HUES6 (cell line): ENCODE results near the gene SYTL3.
"Not testable (repeated sequence)": the region's sequence is repeated elsewhere in the genome, so short reads cannot be mapped to it uniquely, and the experiment has no call there.

Experiments
- H3K27ac ChIP-seq: 2 replicates; pipeline ENCODE4 v1.7.0; 2013; ENCODE audit warnings: low read depth, mild to moderate bottlenecking, low read length, inconsistent platforms
- H3K27me3 ChIP-seq: 2 replicates; pipeline ENCODE4 v1.6.1; 2013; ENCODE audit warnings: low read length; ENCODE audit not compliant: control insufficient read depth, insufficient read depth
- H3K36me3 ChIP-seq: 2 replicates; pipeline ENCODE4 v1.6.1; 2013; ENCODE audit warnings: low read length; ENCODE audit not compliant: control insufficient read depth, insufficient read depth
- H3K4me1 ChIP-seq: 2 replicates; pipeline ENCODE4 v1.6.1; 2013; ENCODE audit warnings: low read length; ENCODE audit not compliant: control insufficient read depth, insufficient read depth
- H3K4me3 ChIP-seq: 2 replicates; pipeline ENCODE4 v1.5.1; 2013; ENCODE audit warnings: low read depth, low read length
- H3K9ac ChIP-seq: one replicate; pipeline ENCODE4 v1.6.1; 2013; ENCODE audit warnings: mild to moderate bottlenecking, low read length
- H3K9me3 ChIP-seq: 2 replicates; pipeline ENCODE4 v1.6.1; 2013; ENCODE audit warnings: low read depth, low read length; ENCODE audit not compliant: control insufficient read depth, insufficient read depth

The SYTL3 gene

DNA sequence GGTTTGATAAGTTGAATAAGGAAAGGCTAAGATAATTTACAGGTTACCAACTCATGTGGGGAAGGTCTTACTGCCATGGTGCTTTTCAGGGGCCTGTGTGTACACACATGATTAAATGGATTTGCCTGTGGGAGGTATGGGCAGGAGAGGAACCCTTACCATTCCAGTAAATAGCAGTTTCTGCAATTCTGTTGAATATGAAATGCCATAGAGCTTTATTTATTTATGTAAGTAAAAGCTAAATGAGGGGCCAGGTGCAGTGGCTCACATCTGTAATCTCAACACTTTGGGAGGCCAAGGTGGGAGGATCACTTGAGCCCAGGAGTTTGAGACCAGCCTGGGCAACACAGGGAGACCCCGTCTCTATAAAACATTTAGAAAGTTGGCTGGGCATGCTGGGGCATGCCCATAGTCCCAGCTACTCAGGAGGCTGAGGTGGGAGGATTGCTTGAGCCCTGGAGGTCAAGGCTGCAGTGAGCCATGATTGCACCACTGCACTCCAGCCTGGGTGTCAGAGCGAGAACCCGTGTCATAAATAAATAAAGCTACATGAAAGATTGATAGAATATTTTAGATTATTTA, 17.2 kb upstream of the SYTL3 start:
- not testable (repeated sequence) for H3K4me3 ChIP-seq, H3K27me3 ChIP-seq, H3K9me3 ChIP-seq, H3K9ac ChIP-seq
- Histone ChIP-seq H3K27ac (0 out of 2 replicates have a peak overlapping the region, but pooled peaks have one; percentile 21), H3K4me1 (peaks cover 14% of the 10 kb centered on the region; the same call in 1 of the 2 replicates), H3K36me3 (peaks cover 82% of the 10 kb centered on the region)

DNA sequence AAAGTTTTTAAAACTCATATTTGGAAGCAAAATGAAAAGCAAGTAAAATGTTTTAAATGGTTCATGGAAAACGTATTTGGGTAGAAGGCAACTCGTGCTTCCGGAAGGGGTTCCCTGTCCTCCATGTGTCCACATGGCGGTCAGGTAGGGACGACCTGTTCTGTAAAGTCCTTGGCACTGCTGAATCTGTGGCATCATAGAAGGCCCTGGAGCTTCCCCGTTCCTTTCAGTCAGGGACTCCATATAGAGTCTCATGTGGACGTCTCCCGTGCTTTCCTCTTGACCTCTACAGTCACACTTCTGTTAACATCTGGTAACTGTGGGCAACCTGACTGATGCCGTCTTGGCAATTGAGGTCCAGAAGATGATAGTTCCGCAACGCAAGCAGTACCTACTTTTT, 16.7 kb upstream of the SYTL3 start:
- Histone ChIP-seq H3K4me1 (peaks cover 9% of the 10 kb centered on the region; the same call in 1 of the 2 replicates), H3K27ac (no peak overlapping the region), H3K36me3 (peaks cover 83% of the 10 kb centered on the region), H3K27me3 (no peaks in the 10 kb centered on the region), H3K9me3 (no peaks in the 10 kb centered on the region), H3K9ac (no peak overlapping the region), H3K4me3 (no peak overlapping the region)

DNA sequence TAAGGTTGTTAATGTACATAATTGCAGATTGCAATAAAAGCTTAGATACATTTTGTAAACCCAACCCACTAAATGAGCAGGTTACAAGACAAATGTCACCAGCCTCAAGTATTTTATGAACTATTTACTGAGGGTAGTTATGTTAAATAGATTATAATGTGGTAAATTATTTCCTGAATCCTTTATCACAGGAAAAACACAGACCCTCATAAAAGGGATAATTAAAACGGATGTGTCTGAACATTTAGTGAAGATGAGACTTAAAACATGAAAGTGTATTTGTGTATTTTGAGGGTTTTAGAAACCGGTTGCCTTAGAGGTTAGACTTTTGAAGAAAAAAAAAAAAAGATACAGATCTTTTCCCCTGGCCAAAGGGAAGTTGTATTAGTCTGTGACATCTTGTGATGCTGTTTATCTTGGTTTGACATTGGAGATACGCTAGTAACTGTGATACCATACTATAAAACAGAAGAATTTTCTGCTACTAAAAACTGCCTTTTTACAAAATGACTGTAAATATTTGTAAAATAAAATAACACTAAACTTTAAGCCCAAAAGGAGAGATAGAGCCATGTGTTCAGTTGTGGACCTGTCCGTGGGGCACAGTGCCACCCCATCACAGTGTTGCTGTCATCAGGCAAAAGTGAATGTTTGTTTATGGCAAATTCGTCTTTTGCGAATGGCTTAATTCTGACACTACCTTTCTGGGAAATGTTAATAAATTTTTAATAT, 15.0 kb upstream of the SYTL3 start:
- Histone ChIP-seq H3K4me1 (peaks cover 1% of the 10 kb centered on the region; the same call in 1 of the 2 replicates), H3K27me3 (no peaks in the 10 kb centered on the region), H3K36me3 (peaks cover 76% of the 10 kb centered on the region), H3K4me3 (no peak overlapping the region), H3K27ac (no peak overlapping the region), H3K9me3 (no peaks in the 10 kb centered on the region), H3K9ac (no peak overlapping the region)

DNA sequence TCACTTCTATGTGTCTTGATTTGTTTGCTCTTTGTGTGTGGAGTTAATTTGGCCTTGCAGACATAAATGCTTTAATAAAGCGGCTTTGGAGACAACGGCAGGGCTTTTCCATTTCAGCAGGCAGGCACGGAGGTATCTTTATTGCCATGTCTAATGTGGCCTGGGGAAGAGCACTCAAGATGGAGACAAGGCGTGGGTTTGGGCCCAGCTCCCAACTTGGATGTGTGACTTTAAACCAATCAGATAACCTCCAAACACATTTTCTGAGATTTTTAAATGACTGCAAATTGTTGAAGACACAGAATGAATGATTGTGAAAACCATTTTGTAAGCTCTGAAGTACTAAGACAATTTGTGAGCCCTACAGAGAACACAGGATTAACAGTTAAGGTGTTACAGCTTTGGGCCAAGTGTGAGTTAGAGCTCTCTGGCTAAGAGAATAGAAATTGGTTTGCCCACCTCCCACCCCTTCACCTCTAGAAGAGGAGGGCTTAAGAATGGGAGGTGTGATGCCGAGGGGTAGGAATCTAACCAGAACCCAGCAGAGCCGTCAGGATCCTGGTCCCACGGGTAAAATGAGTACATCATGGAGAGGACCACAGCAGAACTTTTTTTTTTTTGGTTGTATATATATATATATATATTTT, 14.3 kb upstream of the SYTL3 start:
- Histone ChIP-seq H3K9me3 (no peaks in the 10 kb centered on the region), H3K4me3 (no peak overlapping the region), H3K27ac (no peak overlapping the region), H3K27me3 (no peaks in the 10 kb centered on the region), H3K4me1 (peaks cover 3% of the 10 kb centered on the region; the same call in 1 of the 2 replicates), H3K36me3 (peaks cover 74% of the 10 kb centered on the region), H3K9ac (no peak overlapping the region)

- Histone ChIP-seq H3K4me3 (no peak overlapping the region), H3K27me3 (no peaks in the 10 kb centered on the region), H3K4me1 (peaks cover 3% of the 10 kb centered on the region; the same call in 1 of the 2 replicates), H3K36me3 (peaks cover 61% of the 10 kb centered on the region), H3K27ac (no peak overlapping the region), H3K9ac (no peak overlapping the region), H3K9me3 (no peaks in the 10 kb centered on the region)
Observed at GRCh38 chr6:158636778-158637177, 13.1 kb upstream of the SYTL3 start.

GRCh38 chr6:158638324-158638854, 11.5 kb upstream of the SYTL3 start:
- peaks cover 47% of the 10 kb centered on the region for H3K36me3 ChIP-seq
- no peak overlapping the region for H3K9ac ChIP-seq
- H3K27me3 ChIP-seq = no peaks in the 10 kb centered on the region
- no peak overlapping the region for H3K27ac ChIP-seq
- H3K4me3 ChIP-seq = no peak overlapping the region
- peaks cover 12% of the 10 kb centered on the region; the same call in 1 of the 2 replicates for H3K4me1 ChIP-seq
- no peaks in the 10 kb centered on the region for H3K9me3 ChIP-seq

- no peak overlapping the region for H3K9ac ChIP-seq
- peaks cover 41% of the 10 kb centered on the region for H3K36me3 ChIP-seq
- no peaks in the 10 kb centered on the region for H3K9me3 ChIP-seq
- H3K27ac ChIP-seq = no peak overlapping the region
- H3K4me3 ChIP-seq = no peak overlapping the region
- H3K27me3 ChIP-seq = no peaks in the 10 kb centered on the region
- H3K4me1 ChIP-seq = peaks cover 12% of the 10 kb centered on the region; the same call in 1 of the 2 replicates
Observed at GRCh38 chr6:158639056-158639455, 10.8 kb upstream of the SYTL3 start.

DNA sequence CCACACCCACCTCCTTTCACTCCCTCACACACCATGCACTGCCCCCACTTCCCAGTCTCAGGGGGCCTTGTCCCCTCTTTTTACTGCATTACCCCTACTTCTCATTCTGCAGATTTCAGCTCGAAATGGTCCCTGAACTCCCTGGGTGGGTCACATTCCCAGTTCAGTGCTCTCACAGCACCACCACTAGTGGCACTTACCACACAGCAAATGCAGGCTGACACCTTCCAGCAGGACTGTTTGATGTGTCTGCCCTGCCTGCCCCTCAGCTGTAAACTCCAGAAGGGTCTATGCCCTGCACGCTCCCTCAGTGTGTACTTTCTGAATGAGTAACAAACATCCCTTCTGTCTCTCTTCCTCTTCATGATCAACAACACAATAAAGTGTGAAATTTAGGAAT, 9.3 kb upstream of the SYTL3 start:
- peaks cover 12% of the 10 kb centered on the region; the same call in 1 of the 2 replicates for H3K4me1 ChIP-seq
- H3K9me3 ChIP-seq = no peaks in the 10 kb centered on the region
- no peak overlapping the region for H3K27ac ChIP-seq
- H3K27me3 ChIP-seq = peaks cover 4% of the 10 kb centered on the region
- peaks cover 28% of the 10 kb centered on the region for H3K36me3 ChIP-seq
- no peak overlapping the region for H3K4me3 ChIP-seq
- no peak overlapping the region for H3K9ac ChIP-seq

- H3K27ac ChIP-seq = no peak overlapping the region
- H3K4me3 ChIP-seq = 0 out of 2 replicates have a peak overlapping the region, but pooled peaks have one; percentile 8
- peaks cover 12% of the 10 kb centered on the region; the same call in 1 of the 2 replicates for H3K4me1 ChIP-seq
- H3K9me3 ChIP-seq = no peaks in the 10 kb centered on the region
- H3K27me3 ChIP-seq = peaks cover 16% of the 10 kb centered on the region
- H3K36me3 ChIP-seq = peaks cover 15% of the 10 kb centered on the region
- no peak overlapping the region for H3K9ac ChIP-seq
Observed at GRCh38 chr6:158642097-158642601, 7.7 kb upstream of the SYTL3 start.

DNA sequence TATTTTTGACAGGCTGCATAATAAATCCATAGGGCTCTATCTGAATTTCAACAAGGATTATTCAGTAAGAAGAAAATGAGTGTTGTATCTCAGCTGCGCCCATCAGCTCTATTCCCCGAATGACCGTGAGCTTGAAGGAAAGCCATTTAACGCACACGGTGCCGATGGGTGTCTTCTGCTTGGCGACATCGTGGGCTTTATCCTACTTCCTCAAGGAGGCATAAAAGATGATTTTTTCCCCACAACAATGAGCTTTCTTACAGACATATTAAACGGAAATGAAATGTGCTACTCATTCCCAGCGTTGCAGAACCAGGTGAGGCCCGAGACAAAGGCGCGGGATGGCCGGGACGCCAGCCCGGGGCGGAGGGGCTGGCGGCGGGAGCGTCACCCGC, 6.0 kb upstream of the SYTL3 start:
- 0 out of 2 replicates have a peak, but pooled peaks cover 8% of the 10 kb centered on the region for H3K36me3 ChIP-seq
- H3K9ac ChIP-seq = peak overlapping the region; percentile 98
- H3K27me3 ChIP-seq = peaks cover 18% of the 10 kb centered on the region
- H3K27ac ChIP-seq = peak overlapping the region; percentile 91
- no peaks in the 10 kb centered on the region for H3K9me3 ChIP-seq
- H3K4me1 ChIP-seq = peaks cover 12% of the 10 kb centered on the region; the same call in 1 of the 2 replicates
- peak overlapping the region; percentile 96 for H3K4me3 ChIP-seq
